Large intestine (tissue), 3 donors: ENCODE results near the gene ACOXL. TPM values are rescaled to one million over a fixed set of nuclear protein-coding genes. Genes with fewer than 3 reads are reported as not detected.

Experiments
- DNase-seq, 2 donors: peaks; one replicate each; pipeline versions ENCODE4 v3.0.0 to v3.0.0-alpha.2; 2013
- H3K27ac ChIP-seq: one replicate; pipeline ENCODE4 v1.5.1; 2013; ENCODE audit warnings: low read length
- H3K27me3 ChIP-seq: 2 replicates; pipeline ENCODE4 v1.6.1; 2013; ENCODE audit warnings: low read length; ENCODE audit not compliant: control insufficient read depth, insufficient read depth
- H3K36me3 ChIP-seq: 2 replicates; pipeline ENCODE4 v1.6.1; 2013; ENCODE audit warnings: low read length; ENCODE audit not compliant: control insufficient read depth, insufficient read depth
- H3K4me1 ChIP-seq: one replicate; pipeline ENCODE4 v1.6.1; 2013; ENCODE audit warnings: low read length; ENCODE audit not compliant: control insufficient read depth, insufficient read depth
- H3K4me3 ChIP-seq: one replicate; pipeline ENCODE4 v1.5.1; 2013; ENCODE audit warnings: low read length
- H3K9me3 ChIP-seq: one replicate; pipeline ENCODE4 v1.6.1; 2013; ENCODE audit warnings: mild to moderate bottlenecking, low read depth, low read length, moderate library complexity; ENCODE audit not compliant: control insufficient read depth
- WGBS: methylation state at CpG from one replicate; pipeline ENCODE4 v1.1.5; 2013; ENCODE audit warnings: low lambda C conversion rate; ENCODE audit not compliant: insufficient coverage; 5-methylcytosine and 5-hydroxymethylcytosine counted together
- polyA plus RNA-seq: library from polyadenylated mRNA; unstranded; fragments of 120-200 nt; gene quantifications from one replicate; pipeline ENCODE4 v1.2.1, GENCODE V29; 2013

ACOXL gene
- polyA plus RNA-seq, 1 donor: 0.07 TPM

GRCh38 chr2:110702514-110703380, 29.6 kb upstream of the ACOXL start:
- no peaks in the 10 kb centered on the region for H3K9me3 ChIP-seq
- WGBS: 9% methylated on average over 1 of the region's 2 CpGs
- no peak overlapping the region for H3K4me3 ChIP-seq
- no peaks in the 10 kb centered on the region for H3K4me1 ChIP-seq
- no peaks in the 10 kb centered on the region for H3K36me3 ChIP-seq
- peaks cover 5% of the 10 kb centered on the region for H3K27me3 ChIP-seq
- no peak for DNase-seq
- H3K27ac ChIP-seq: no peak overlapping the region

- peaks cover 12% of the 10 kb centered on the region for H3K27me3 ChIP-seq
- no CpG with 5 or more reads among the region's 1 CpG for WGBS
- no peaks in the 10 kb centered on the region for H3K9me3 ChIP-seq
- H3K27ac ChIP-seq: no peak overlapping the region
- H3K36me3 ChIP-seq: no peaks in the 10 kb centered on the region
- no peak overlapping the region for H3K4me3 ChIP-seq
- H3K4me1 ChIP-seq: no peaks in the 10 kb centered on the region
- no peak for DNase-seq
These were observed 24.9 kb upstream of the ACOXL start for GRCh38 chr2:110707386-110707965.

- Histone ChIP-seq H3K4me1 (peaks cover 5% of the 10 kb centered on the region), H3K9me3 (no peaks in the 10 kb centered on the region)
These were observed 23.9 kb upstream of the ACOXL start for GRCh38 chr2:110708455-110708854.

GRCh38 chr2:110712737-110713136, 19.6 kb upstream of the ACOXL start:
- H3K9me3 ChIP-seq: no peaks in the 10 kb centered on the region
- H3K4me3 ChIP-seq: no peak overlapping the region
- peaks cover 9% of the 10 kb centered on the region for H3K4me1 ChIP-seq
- no peak for DNase-seq
- H3K27ac ChIP-seq: peak overlapping the region; percentile 66
- WGBS: no CpG with 5 or more reads among the region's 1 CpG
- peaks cover 10% of the 10 kb centered on the region for H3K27me3 ChIP-seq
- H3K36me3 ChIP-seq: no peaks in the 10 kb centered on the region

More at GRCh38 chr2:110708455-110708854, 23.9 kb upstream of the ACOXL start:
- Histone ChIP-seq H3K27ac (no peak overlapping the region), H3K36me3 (no peaks in the 10 kb centered on the region), H3K27me3 (peaks cover 12% of the 10 kb centered on the region), H3K4me3 (no peak overlapping the region)
- 40% methylated on average over 1 of the region's 1 CpG for WGBS
- no peak for DNase-seq

- no peaks in the 10 kb centered on the region for H3K36me3 ChIP-seq
- H3K27me3 ChIP-seq: peaks cover 6% of the 10 kb centered on the region
- no peaks in the 10 kb centered on the region for H3K9me3 ChIP-seq
- H3K27ac ChIP-seq: peak overlapping the region; percentile 69
- no CpG with 5 or more reads among the region's 6 CpGs for WGBS
- no peak overlapping the region for H3K4me3 ChIP-seq
- peak; percentile 68 to 75 for DNase-seq
- H3K4me1 ChIP-seq: peaks cover 9% of the 10 kb centered on the region
These were observed 18.6 kb upstream of the ACOXL start for GRCh38 chr2:110713513-110714362.

GRCh38 chr2:110714452-110715224, 17.7 kb upstream of the ACOXL start:
- no CpG with 5 or more reads among the region's 6 CpGs for whole genome bisulfite sequencing
- Histone ChIP-seq H3K4me3 (no peak overlapping the region), H3K36me3 (no peaks in the 10 kb centered on the region), H3K27ac (no peak overlapping the region), H3K4me1 (peaks cover 9% of the 10 kb centered on the region), H3K9me3 (no peaks in the 10 kb centered on the region), H3K27me3 (peaks cover 6% of the 10 kb centered on the region)
- DNase-seq: no peak

GRCh38 chr2:110716959-110717645, 15.3 kb upstream of the ACOXL start:
- H3K27me3 ChIP-seq: peaks cover 5% of the 10 kb centered on the region
- no peak for DNase-seq
- WGBS: no CpG with 5 or more reads among the region's 3 CpGs

GRCh38 chr2:110717734-110718133, 14.6 kb upstream of the ACOXL start:
- DNase-seq: no peak
- 90% methylated on average over 2 of the region's 4 CpGs for WGBS
- Histone ChIP-seq H3K36me3 (no peaks in the 10 kb centered on the region), H3K4me3 (no peak overlapping the region), H3K27ac (no peak overlapping the region), H3K4me1 (peaks cover 8% of the 10 kb centered on the region), H3K9me3 (no peaks in the 10 kb centered on the region), H3K27me3 (peaks cover 5% of the 10 kb centered on the region)

More at GRCh38 chr2:110716959-110717645, 15.3 kb upstream of the ACOXL start:
- Histone ChIP-seq H3K4me3 (no peak overlapping the region), H3K9me3 (no peaks in the 10 kb centered on the region), H3K36me3 (no peaks in the 10 kb centered on the region), H3K4me1 (peaks cover 9% of the 10 kb centered on the region), H3K27ac (no peak overlapping the region)

GRCh38 chr2:110718382-110718781, 14.0 kb upstream of the ACOXL start:
- Histone ChIP-seq H3K27me3 (peaks cover 5% of the 10 kb centered on the region), H3K4me3 (no peak overlapping the region), H3K36me3 (no peaks in the 10 kb centered on the region), H3K27ac (no peak overlapping the region), H3K4me1 (peaks cover 5% of the 10 kb centered on the region), H3K9me3 (no peaks in the 10 kb centered on the region)
- no CpG with 5 or more reads among the region's 2 CpGs for whole genome bisulfite sequencing
- DNase-seq: no peak
